ENCODE data around the gene HAUS8.

DNA sequence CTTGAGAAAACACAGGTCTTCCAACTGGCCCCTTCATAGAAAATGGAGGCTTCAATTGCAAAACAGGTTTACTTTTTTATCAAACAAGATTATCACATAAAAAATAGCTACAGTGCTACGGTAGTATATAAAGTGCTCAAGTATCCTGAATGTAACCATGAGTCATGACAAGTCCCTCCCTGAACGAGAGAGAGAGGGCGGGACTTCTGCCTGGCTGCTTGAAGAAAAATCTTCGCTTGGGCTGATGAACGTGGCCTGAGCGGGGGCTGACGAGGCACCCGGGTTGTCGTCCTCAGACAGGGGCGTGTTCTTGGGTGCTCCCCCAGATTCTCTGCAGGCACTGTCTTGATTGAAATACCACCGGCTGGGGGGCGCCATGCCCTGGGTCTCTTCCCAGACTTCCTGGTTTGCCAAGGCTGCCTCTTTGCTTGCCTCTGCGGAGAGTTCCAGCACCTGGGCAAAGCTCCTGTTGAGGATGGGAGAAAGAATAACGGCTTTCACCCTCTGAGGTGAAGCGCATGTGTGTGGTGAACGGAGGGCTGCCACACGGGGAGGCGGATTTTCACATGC, 25.5 kb downstream of the HAUS8 start:
- TF ChIP-seq, protein P1, sequence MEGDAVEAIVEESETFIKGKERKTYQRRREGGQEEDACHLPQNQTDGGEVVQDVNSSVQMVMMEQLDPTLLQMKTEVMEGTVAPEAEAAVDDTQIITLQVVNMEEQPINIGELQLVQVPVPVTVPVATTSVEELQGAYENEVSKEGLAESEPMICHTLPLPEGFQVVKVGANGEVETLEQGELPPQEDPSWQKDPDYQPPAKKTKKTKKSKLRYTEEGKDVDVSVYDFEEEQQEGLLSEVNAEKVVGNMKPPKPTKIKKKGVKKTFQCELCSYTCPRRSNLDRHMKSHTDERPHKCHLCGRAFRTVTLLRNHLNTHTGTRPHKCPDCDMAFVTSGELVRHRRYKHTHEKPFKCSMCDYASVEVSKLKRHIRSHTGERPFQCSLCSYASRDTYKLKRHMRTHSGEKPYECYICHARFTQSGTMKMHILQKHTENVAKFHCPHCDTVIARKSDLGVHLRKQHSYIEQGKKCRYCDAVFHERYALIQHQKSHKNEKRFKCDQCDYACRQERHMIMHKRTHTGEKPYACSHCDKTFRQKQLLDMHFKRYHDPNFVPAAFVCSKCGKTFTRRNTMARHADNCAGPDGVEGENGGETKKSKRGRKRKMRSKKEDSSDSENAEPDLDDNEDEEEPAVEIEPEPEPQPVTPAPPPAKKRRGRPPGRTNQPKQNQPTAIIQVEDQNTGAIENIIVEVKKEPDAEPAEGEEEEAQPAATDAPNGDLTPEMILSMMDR (conservative IDR thresholded peaks at IDR 0.05; ENCODE audit: low read depth, low read length), result no peak
- TF ChIP-seq EZH2 (IDR thresholded peaks at IDR 0.05; ENCODE audit: low read length, unreplicated experiment) (no peak), EZH2phosphoT487 (IDR thresholded peaks at IDR 0.05; ENCODE audit: borderline replicate concordance, low read length) (no peak)

Data from PC-3 (cell line).